ENCODE data around the gene SLC47A2. TPM values are rescaled to one million over a fixed set of nuclear protein-coding genes. Genes with fewer than 3 reads are reported as not detected.
A peak's percentile ranks its signal among the peaks of the same experiment; 100 is the strongest.

The SLC47A2 gene
- total and polyA plus RNA-seq, 2 of the 13 experiments (the other 11 are each of a cell fraction or from before 2014, with no cell fraction given), result 0.04 TPM; not detected in 1

GRCh38 chr17:19747829-19748806, 31.7 kb upstream of the SLC47A2 start, which contains the start of gene ALDH3A1 (continued):
- TF ChIP-seq RERE (CRISPR knock-in tag; IDR thresholded peaks at IDR 0.05; ENCODE audit: low read depth) (peak; percentile 73; the same call in 1 of the 2 replicates), POLR2AphosphoS5 (IDR thresholded peaks at IDR 0.05; ENCODE audit: low read depth, low read length) (no peak), ZNF503 (CRISPR knock-in tag; IDR thresholded peaks at IDR 0.05) (peak; percentile 77)
